ENCODE data around the gene CUEDC2.
A peak's percentile ranks its signal among the peaks of the same experiment; 100 is the strongest.

The CUEDC2 gene

GRCh38 chr10:102438374-102438773 is 6.0 kb upstream of the CUEDC2 start:
- no peaks in the 10 kb centered on the region for H3K9me3 Mint-ChIP-seq
- peaks cover 61% of the 10 kb centered on the region for H3K4me1 Mint-ChIP-seq
- H3K4me3 Mint-ChIP-seq = peak overlapping the region; percentile 1
- DNase-seq = no peak
- TF ChIP-seq, protein P1, sequence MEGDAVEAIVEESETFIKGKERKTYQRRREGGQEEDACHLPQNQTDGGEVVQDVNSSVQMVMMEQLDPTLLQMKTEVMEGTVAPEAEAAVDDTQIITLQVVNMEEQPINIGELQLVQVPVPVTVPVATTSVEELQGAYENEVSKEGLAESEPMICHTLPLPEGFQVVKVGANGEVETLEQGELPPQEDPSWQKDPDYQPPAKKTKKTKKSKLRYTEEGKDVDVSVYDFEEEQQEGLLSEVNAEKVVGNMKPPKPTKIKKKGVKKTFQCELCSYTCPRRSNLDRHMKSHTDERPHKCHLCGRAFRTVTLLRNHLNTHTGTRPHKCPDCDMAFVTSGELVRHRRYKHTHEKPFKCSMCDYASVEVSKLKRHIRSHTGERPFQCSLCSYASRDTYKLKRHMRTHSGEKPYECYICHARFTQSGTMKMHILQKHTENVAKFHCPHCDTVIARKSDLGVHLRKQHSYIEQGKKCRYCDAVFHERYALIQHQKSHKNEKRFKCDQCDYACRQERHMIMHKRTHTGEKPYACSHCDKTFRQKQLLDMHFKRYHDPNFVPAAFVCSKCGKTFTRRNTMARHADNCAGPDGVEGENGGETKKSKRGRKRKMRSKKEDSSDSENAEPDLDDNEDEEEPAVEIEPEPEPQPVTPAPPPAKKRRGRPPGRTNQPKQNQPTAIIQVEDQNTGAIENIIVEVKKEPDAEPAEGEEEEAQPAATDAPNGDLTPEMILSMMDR (IDR thresholded peaks at IDR 0.05) = no peak
- H3K36me3 Mint-ChIP-seq (ENCODE audit: low read depth) = no peaks in the 10 kb centered on the region
- H3K27ac Mint-ChIP-seq = peak overlapping the region; percentile 31
- H3K27me3 Mint-ChIP-seq (ENCODE audit: low read depth, poor library complexity) = peaks cover 8% of the 10 kb centered on the region

DNA sequence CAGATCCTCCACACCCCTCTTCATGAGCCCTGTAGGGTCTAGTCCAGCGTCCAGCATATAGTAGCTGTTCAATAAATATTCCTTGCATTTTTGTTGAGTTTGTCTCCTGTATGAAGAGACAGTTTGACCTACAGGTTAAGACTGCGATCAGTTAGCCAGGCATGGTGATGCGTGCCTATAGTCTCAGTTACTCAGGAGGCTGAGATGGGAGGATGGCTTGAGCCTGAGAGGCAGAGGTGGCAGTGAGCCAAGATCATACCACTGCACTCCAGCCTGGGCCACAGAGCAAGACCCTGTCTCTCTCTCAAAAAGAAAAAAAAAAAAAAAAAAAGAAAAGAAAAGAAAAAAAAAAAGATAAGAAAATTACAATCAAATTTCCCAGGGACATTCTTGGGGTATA is 5.1 kb upstream of the CUEDC2 start:
- Mint-ChIP-seq H3K4me3 (no peak overlapping the region), H3K9me3 (no peaks in the 10 kb centered on the region), H3K27me3 (ENCODE audit: low read depth, poor library complexity) (peaks cover 1% of the 10 kb centered on the region), H3K27ac (no peak overlapping the region), H3K4me1 (peaks cover 65% of the 10 kb centered on the region), H3K36me3 (ENCODE audit: low read depth) (no peaks in the 10 kb centered on the region)
- TF ChIP-seq, protein P1 (IDR thresholded peaks at IDR 0.05) = no peak
- no peak for DNase-seq

GRCh38 chr10:102436312-102436711 is 3.9 kb upstream of the CUEDC2 start:
- DNase-seq = no peak
- TF ChIP-seq, protein P1 (IDR thresholded peaks at IDR 0.05) = no peak
- H3K27ac Mint-ChIP-seq = peak overlapping the region; percentile 54
- H3K4me1 Mint-ChIP-seq = peaks cover 67% of the 10 kb centered on the region
- no peaks in the 10 kb centered on the region for H3K27me3 Mint-ChIP-seq (ENCODE audit: low read depth, poor library complexity)
- no peaks in the 10 kb centered on the region for H3K36me3 Mint-ChIP-seq (ENCODE audit: low read depth)
- H3K9me3 Mint-ChIP-seq = no peaks in the 10 kb centered on the region
- peak overlapping the region; percentile 63 for H3K4me3 Mint-ChIP-seq

DNA sequence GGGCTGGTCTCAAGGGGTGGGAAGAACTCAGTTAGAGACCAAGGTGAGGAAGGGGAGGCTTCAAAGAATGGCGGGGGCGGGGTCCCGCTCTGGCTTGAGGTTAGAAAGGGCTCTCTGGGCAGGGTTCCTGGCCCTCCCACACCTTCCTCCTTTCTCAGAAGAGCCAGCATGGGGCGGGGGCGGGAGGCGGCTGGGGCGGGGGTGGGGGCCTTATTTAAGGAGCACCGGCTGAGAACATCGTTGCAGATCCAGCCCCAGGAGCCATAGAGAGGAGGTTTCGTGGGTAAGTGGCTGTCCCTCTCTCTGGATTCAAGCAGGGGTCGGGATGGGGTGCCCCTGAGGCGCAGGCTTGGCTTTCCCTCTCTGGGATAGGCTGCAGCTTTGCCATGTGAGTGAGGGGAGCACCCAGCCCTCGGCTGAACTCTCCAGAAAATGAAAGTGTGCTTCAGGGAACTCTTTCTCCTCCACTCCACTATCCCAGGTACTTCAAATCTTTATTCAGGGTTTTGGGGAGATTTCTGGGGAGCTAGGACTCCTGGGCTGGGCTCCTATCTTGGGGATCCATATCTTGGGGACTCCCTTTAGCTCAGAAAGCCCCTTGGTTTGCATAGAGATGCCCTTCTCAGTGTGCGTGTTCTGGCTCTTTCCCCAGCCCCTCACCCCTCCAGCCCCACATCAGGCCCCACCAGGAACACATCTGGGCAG is 3.3 kb upstream of the CUEDC2 start:
- Mint-ChIP-seq H3K27ac (peak overlapping the region; percentile 54), H3K4me1 (peaks cover 64% of the 10 kb centered on the region), H3K36me3 (ENCODE audit: low read depth) (no peaks in the 10 kb centered on the region), H3K27me3 (ENCODE audit: low read depth, poor library complexity) (no peaks in the 10 kb centered on the region), H3K9me3 (no peaks in the 10 kb centered on the region), H3K4me3 (peak overlapping the region; percentile 63)
- TF ChIP-seq, protein P1 (IDR thresholded peaks at IDR 0.05) = no peak
- peak; percentile 52 for DNase-seq

DNA sequence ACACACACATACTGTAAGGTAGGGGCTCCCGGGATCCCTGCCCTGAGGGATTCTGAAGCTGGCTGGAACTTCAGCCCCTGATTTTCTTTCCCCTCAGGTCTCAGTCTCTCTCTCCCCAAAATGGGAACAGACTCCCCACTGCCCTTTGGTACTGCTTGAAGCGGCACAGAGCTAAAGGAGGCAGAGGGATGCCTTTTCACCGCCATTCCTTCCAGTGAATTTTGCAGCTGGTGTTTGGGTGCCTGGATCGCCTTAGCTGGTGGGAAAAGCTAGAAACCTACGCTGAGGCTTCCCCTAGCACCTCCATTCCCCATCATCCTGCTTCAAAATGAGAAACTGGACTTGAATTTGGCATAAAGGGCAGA is 2.7 kb upstream of the CUEDC2 start:
- Mint-ChIP-seq H3K27me3 (ENCODE audit: low read depth, poor library complexity) (no peaks in the 10 kb centered on the region), H3K27ac (peak overlapping the region; percentile 16), H3K4me3 (peak overlapping the region; percentile 63), H3K4me1 (peaks cover 62% of the 10 kb centered on the region), H3K9me3 (no peaks in the 10 kb centered on the region), H3K36me3 (ENCODE audit: low read depth) (no peaks in the 10 kb centered on the region)
- DNase-seq = no peak
- TF ChIP-seq, protein P1 (IDR thresholded peaks at IDR 0.05) = no peak
